ENCODE data around the gene CYP24A1. TPM values are rescaled to one million over a fixed set of nuclear protein-coding genes. Genes with fewer than 3 reads are reported as not detected.

CYP24A1 gene
- total RNA-seq, 1 donor from 2014 or later, result 0.73 TPM

GRCh38 chr20:54167909-54168872 lies 5.6 kb downstream of the CYP24A1 start:
- no peak for TF ChIP-seq EZH2 (IDR thresholded peaks at IDR 0.05; ENCODE audit: insufficient read depth, low read length)
- TF ChIP-seq, protein P1, sequence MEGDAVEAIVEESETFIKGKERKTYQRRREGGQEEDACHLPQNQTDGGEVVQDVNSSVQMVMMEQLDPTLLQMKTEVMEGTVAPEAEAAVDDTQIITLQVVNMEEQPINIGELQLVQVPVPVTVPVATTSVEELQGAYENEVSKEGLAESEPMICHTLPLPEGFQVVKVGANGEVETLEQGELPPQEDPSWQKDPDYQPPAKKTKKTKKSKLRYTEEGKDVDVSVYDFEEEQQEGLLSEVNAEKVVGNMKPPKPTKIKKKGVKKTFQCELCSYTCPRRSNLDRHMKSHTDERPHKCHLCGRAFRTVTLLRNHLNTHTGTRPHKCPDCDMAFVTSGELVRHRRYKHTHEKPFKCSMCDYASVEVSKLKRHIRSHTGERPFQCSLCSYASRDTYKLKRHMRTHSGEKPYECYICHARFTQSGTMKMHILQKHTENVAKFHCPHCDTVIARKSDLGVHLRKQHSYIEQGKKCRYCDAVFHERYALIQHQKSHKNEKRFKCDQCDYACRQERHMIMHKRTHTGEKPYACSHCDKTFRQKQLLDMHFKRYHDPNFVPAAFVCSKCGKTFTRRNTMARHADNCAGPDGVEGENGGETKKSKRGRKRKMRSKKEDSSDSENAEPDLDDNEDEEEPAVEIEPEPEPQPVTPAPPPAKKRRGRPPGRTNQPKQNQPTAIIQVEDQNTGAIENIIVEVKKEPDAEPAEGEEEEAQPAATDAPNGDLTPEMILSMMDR (IDR thresholded peaks at IDR 0.05; ENCODE audit: insufficient read depth, low read depth, low read length), result no peak
- no peak for FAIRE-seq
- H3K79me2 ChIP-seq (ENCODE audit: insufficient read depth, low read length), result no peaks in the 10 kb centered on the region
- H3K27me3 ChIP-seq (ENCODE audit: insufficient read depth, low read length), result peaks cover 24% of the 10 kb centered on the region
- H3K27ac Mint-ChIP-seq (ENCODE audit: unreplicated experiment), result no peak overlapping the region
- peak; percentile 22 for DNase-seq (ENCODE audit: low read depth)
- peaks cover 5% of the 10 kb centered on the region for H3K4me1 Mint-ChIP-seq (ENCODE audit: low read depth, unreplicated experiment)
- H3K27ac ChIP-seq (ENCODE audit: low read depth, low read length), result no peak overlapping the region
- no peaks in the 10 kb centered on the region for H3K9me3 Mint-ChIP-seq (ENCODE audit: unreplicated experiment)
- no peak overlapping the region for H3K4me3 Mint-ChIP-seq (ENCODE audit: unreplicated experiment)
- peak overlapping the region; percentile 24 for H3K4me2 ChIP-seq (ENCODE audit: low read length)
- no peak overlapping the region for H3K9ac ChIP-seq (ENCODE audit: low read length)
- no peaks in the 10 kb centered on the region for H3K36me3 ChIP-seq (ENCODE audit: insufficient read depth, low read length)
- no peak overlapping the region for H2AFZ ChIP-seq (ENCODE audit: low read depth, low read length)
- H3K4me1 ChIP-seq (ENCODE audit: insufficient read depth, low read length), result peaks cover 13% of the 10 kb centered on the region
- no peaks in the 10 kb centered on the region for H3K36me3 Mint-ChIP-seq (ENCODE audit: low read depth, unreplicated experiment)
- no peaks in the 10 kb centered on the region for H4K20me1 ChIP-seq (ENCODE audit: insufficient read depth, low read length)
- H3K27me3 Mint-ChIP-seq (ENCODE audit: low read depth, unreplicated experiment), result peaks cover 32% of the 10 kb centered on the region
- H3K9me3 ChIP-seq (ENCODE audit: insufficient read depth, low read depth, low read length), result no peaks in the 10 kb centered on the region
- H3K4me3 ChIP-seq (ENCODE audit: insufficient read depth, low read depth, low read length), result no peak overlapping the region

GRCh38 chr20:54166987-54167662 lies 6.7 kb downstream of the CYP24A1 start:
- H3K27me3 ChIP-seq (ENCODE audit: insufficient read depth, low read length), result peaks cover 14% of the 10 kb centered on the region
- H3K36me3 ChIP-seq (ENCODE audit: insufficient read depth, low read length), result no peaks in the 10 kb centered on the region
- Mint-ChIP-seq H3K4me1 (ENCODE audit: low read depth, unreplicated experiment) (peaks cover 5% of the 10 kb centered on the region), H3K9me3 (ENCODE audit: unreplicated experiment) (no peaks in the 10 kb centered on the region), H3K4me3 (ENCODE audit: unreplicated experiment) (no peak overlapping the region), H3K27me3 (ENCODE audit: low read depth, unreplicated experiment) (peaks cover 22% of the 10 kb centered on the region), H3K36me3 (ENCODE audit: low read depth, unreplicated experiment) (no peaks in the 10 kb centered on the region), H3K27ac (ENCODE audit: unreplicated experiment) (no peak overlapping the region)
- H3K27ac ChIP-seq (ENCODE audit: low read depth, low read length), result no peak overlapping the region
- H2AFZ ChIP-seq (ENCODE audit: low read depth, low read length), result no peak overlapping the region
- H3K79me2 ChIP-seq (ENCODE audit: insufficient read depth, low read length), result no peaks in the 10 kb centered on the region
- peaks cover 13% of the 10 kb centered on the region for H3K4me1 ChIP-seq (ENCODE audit: insufficient read depth, low read length)
- DNase-seq (ENCODE audit: low read depth), result no peak
- no peak overlapping the region for H3K9ac ChIP-seq (ENCODE audit: low read length)
- no peak for TF ChIP-seq EZH2 (IDR thresholded peaks at IDR 0.05; ENCODE audit: insufficient read depth, low read length)
- TF ChIP-seq, protein P1 (IDR thresholded peaks at IDR 0.05; ENCODE audit: insufficient read depth, low read depth, low read length), result no peak
- no peaks in the 10 kb centered on the region for H4K20me1 ChIP-seq (ENCODE audit: insufficient read depth, low read length)
- no peak for FAIRE-seq
- H3K4me2 ChIP-seq (ENCODE audit: low read length), result no peak overlapping the region
- no peaks in the 10 kb centered on the region for H3K9me3 ChIP-seq (ENCODE audit: insufficient read depth, low read depth, low read length)
- no peak overlapping the region for H3K4me3 ChIP-seq (ENCODE audit: insufficient read depth, low read depth, low read length)
